Measurements from ENCODE around the gene TMPRSS4. TPM values are rescaled to one million over a fixed set of nuclear protein-coding genes. Genes with fewer than 3 reads are reported as not detected.

Gene TMPRSS4
- total RNA-seq, 1 experiment from 2014 or later = not detected

GRCh38 chr11:118168316-118168715 lies 91.4 kb downstream of the TMPRSS4 start:
- H3K4ac ChIP-seq (ENCODE audit: low read depth, low read length) = no peak overlapping the region
- no peaks in the 10 kb centered on the region for H3K9me3 ChIP-seq (ENCODE audit: control insufficient read depth, low read depth, low read length)
- H4K20me1 ChIP-seq (ENCODE audit: control insufficient read depth, insufficient read depth, insufficient read length) = no peaks in the 10 kb centered on the region
- no peaks in the 10 kb centered on the region for H3K9me3 Mint-ChIP-seq
- H3K23me2 ChIP-seq (ENCODE audit: insufficient read length, low read depth, low read length, poor library complexity, severe bottlenecking) = peaks cover 2% of the 10 kb centered on the region
- H3K4me1 ChIP-seq (ENCODE audit: insufficient read depth, low read length) = 0 out of 2 replicates have a peak, but pooled peaks cover 3% of the 10 kb centered on the region
- H3K27me3 ChIP-seq (ENCODE audit: insufficient read depth, low read length) = peaks cover 22% of the 10 kb centered on the region; the same call in 1 of the 2 replicates
- no peak overlapping the region for H3K27ac ChIP-seq (ENCODE audit: insufficient read length, low read depth, low read length)
- no peak overlapping the region for H3K23ac ChIP-seq (ENCODE audit: insufficient read length, low read depth, low read length)
- no peaks in the 10 kb centered on the region for H3K79me1 ChIP-seq (ENCODE audit: insufficient read depth, low read depth, low read length, poor library complexity, severe bottlenecking)
- H2BK120ac ChIP-seq (ENCODE audit: low read depth, low read length, poor library complexity, severe bottlenecking) = no peak overlapping the region
- no peaks in the 10 kb centered on the region for H3K36me3 Mint-ChIP-seq (ENCODE audit: insufficient read depth in 1 of 3, low read depth in 3 of 3)
- H4K5ac ChIP-seq (ENCODE audit: insufficient read length, low read depth, low read length) = no peak overlapping the region
- WGBS (ENCODE audit: extremely low coverage, insufficient read length, low lambda C conversion rate) = no CpG with 5 or more reads among the region's 8 CpGs
- peaks cover 23 to 42% of the 10 kb centered on the region in 2 experiments for H3K4me1 Mint-ChIP-seq
- H2BK15ac ChIP-seq (ENCODE audit: low read depth, low read length) = no peak overlapping the region
- H3K4me2 ChIP-seq (ENCODE audit: insufficient read depth, insufficient read length, low read length) = no peak overlapping the region
- H4K91ac ChIP-seq (ENCODE audit: insufficient read length, low read depth, low read length) = no peak overlapping the region
- no peak overlapping the region for H3K18ac ChIP-seq (ENCODE audit: insufficient read length, low read depth, low read length)
- no peak overlapping the region; the same call in 1 of the 2 replicates for H3K14ac ChIP-seq (ENCODE audit: insufficient read depth, low read length)
- no peak for DNase-seq
- H2AFZ ChIP-seq (ENCODE audit: low read length) = no peak overlapping the region
- no peak overlapping the region for H3K56ac ChIP-seq (ENCODE audit: insufficient read length, low read depth, low read length)
- H3T11ph ChIP-seq (ENCODE audit: low read length) = no peak overlapping the region
- H4K8ac ChIP-seq (replicated peaks; ENCODE audit: insufficient read length, low read depth, low read length) = no peak overlapping the region
- H2BK12ac ChIP-seq (ENCODE audit: insufficient read length, low read depth, low read length) = no peak overlapping the region
- TF ChIP-seq CTCF (conservative IDR thresholded peaks at IDR 0.05) = no peak
- H3K27me3 Mint-ChIP-seq (ENCODE audit: low read depth) = peaks cover 91% of the 10 kb centered on the region
- H3K27ac Mint-ChIP-seq = no peak overlapping the region
- H3K4me3 Mint-ChIP-seq = no peak overlapping the region
- no peaks in the 10 kb centered on the region for H3K79me2 ChIP-seq (ENCODE audit: insufficient read depth, low read length)
- H2AK5ac ChIP-seq (ENCODE audit: insufficient read length, low read length) = no peak overlapping the region
- H2BK20ac ChIP-seq (ENCODE audit: low read depth, low read length, poor library complexity, severe bottlenecking) = no peak overlapping the region
- no peak overlapping the region for H3K9ac ChIP-seq (ENCODE audit: extremely low read depth, insufficient read length, low read length)
- H2BK5ac ChIP-seq (ENCODE audit: insufficient read length, low read length) = no peak overlapping the region
